ENCODE data around the gene KHDC4. TPM values are rescaled to one million over a fixed set of nuclear protein-coding genes. Genes with fewer than 3 reads are reported as not detected.

KHDC4 gene
- polyA plus RNA-seq, 4 donors = 36.0 to 80.9 (median 53.2) TPM

DNA sequence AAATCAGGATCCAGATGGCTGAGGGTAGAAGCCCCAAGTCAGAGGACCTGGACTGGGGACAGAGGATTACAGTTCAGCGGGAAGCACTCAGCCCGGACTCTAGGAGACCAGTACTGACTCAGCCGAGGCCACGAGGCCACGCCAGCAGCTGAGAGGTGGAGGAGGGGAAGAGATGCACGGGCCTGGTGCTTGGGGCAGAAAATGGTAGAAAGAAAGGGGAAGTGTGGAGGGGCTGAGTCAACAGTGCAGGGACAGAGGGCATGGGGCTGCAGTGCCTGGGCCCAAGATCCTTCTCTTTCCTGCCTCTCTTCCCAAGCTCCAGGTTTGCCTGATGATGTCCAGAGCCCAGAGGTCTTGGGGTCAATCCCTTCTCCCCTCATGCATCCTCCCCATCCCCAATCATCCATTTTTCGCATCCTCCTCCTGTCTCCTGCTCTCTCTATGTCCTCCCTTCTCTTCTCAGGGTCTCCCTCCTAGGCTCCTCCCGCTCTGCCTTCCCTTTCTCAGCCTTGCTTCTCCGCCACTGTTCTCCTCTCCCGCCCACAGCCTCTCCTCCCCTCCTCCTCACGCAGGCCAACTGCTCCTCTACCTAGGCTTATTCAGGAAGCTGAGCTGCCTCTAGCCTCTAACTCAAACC is 36.4 kb upstream of the KHDC4 start:
- DNase-seq (ENCODE audit: low read depth in 4 of 4, low spot score in 3 of 4) = no peak

DNA sequence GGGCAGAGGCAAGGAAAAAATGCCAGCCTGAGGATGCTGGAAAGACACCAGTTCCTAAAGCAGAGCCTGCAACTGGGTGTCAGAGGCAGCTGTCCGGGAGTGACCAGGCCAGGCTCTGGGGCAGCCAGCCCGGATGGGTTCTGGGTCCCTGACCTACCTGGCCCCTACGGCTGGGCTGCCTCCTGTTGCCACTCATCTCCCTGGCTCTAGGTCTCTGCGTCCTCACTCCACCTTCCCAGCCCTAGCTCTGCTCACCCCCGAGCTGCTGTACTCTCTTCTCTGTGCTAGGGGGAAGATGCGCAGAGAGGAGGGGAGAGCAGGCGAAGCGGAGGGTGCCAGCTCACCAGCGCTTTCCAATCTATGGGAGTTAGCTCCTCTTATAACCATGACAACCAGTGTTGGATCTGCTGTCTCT is 35.2 kb upstream of the KHDC4 start:
- DNase-seq (ENCODE audit: low read depth in 4 of 4, low spot score in 3 of 4) = no peak

GRCh38 chr1:155968670-155969069 is 34.5 kb upstream of the KHDC4 start:
- DNase-seq (ENCODE audit: low read depth in 4 of 4, low spot score in 3 of 4) = no peak

DNA sequence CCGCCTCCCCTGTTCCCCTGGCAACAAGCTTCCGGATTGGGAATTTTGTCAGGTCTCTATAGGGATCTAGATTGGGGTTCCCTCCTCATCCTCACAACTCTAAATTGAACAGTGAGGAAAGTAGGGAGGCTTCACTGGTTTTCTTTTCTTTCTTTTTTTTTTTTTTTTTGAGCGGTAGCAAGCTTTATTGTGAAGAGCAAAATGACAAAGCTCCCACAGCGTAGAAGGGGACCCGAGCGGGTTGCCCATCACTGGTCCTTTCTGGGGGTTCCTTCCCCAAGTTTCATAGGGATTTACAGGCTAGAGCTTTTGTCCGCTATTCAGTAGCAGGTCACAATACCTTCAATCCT is 33.8 kb upstream of the KHDC4 start:
- DNase-seq (ENCODE audit: low read depth in 4 of 4, low spot score in 3 of 4) = no peak

GRCh38 chr1:155967341-155968050 is 33.3 kb upstream of the KHDC4 start:
- no peak for DNase-seq (ENCODE audit: low read depth in 4 of 4, low spot score in 3 of 4)

GRCh38 chr1:155966750-155967149 is 32.5 kb upstream of the KHDC4 start:
- DNase-seq (ENCODE audit: low read depth in 4 of 4, low spot score in 3 of 4) = no peak

DNA sequence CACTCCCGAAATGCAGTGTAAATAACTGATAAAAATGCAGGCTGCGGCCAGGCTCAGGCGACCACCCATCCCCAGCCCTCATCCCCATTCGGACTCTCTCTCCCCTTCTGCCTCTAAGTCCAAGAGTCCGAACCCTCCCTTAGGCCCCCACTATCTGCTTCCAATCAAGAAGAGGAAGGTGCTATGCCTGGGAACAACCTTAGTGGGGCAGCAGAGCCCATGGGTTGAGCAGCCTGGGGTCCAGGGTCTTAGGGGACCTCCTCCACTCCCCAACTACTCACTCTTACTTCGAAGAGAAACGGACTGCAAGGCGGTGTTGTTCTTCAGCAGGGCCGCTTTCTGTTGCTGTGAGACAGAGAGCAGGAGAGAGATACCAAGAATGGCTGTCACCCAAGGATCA is 31.9 kb upstream of the KHDC4 start:
- no peak for DNase-seq (ENCODE audit: low read depth in 4 of 4, low spot score in 3 of 4)

DNA sequence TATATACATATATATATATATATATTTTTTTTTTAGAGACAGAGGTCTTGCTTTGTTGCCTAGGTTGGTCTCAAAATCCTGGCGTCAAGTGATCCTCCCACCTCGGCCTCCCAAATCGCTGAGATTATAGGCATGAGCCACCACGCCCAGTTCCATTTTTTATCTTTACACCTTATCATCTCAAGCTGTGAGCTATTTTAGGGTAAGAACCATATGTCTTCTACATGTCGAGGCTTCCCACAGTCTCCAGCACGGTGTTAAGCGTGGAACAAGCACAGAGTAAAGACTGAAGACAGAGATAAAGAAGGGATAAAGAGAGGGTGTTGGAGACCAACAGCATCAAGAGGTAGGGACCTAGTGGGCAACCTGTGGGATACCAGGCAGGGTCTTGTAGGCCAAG is 30.0 kb upstream of the KHDC4 start:
- DNase-seq (ENCODE audit: low read depth in 4 of 4, low spot score in 3 of 4) = no peak

DNA sequence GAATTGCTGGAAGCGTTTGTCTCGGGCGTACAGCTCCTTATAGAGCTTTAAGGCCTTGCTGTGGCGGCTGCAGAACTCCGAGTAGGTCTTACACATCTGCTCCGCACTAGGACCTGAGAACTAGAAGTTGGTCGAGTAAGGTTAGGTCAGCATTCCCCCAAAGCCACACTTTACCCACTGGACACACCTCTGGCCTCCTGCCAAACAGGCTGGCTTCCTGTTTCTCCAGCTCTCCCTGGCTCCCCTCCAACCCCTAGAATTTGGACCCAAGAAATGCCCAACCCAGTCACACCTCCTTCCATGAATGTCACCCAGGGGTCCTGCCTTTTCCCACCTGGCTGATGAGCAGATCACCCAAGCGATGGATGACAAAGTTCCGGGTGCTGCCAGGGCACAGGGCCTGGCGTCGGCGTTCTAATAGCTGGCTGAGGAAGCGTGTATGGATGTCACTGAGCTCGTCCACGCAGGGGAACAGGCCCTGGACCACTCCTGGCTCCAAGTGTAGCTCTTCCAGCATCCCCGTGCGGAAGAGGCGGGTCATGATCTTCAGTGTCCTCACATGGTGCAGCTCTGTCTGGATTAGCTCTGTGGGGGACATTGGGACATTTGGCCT is 28.5 kb upstream of the KHDC4 start:
- DNase-seq (ENCODE audit: low read depth in 4 of 4, low spot score in 3 of 4) = no peak

GRCh38 chr1:155961937-155962336 is 27.7 kb upstream of the KHDC4 start:
- no peak for DNase-seq (ENCODE audit: low read depth in 4 of 4, low spot score in 3 of 4)

- no peak for DNase-seq (ENCODE audit: low read depth in 4 of 4, low spot score in 3 of 4)
These were observed 26.0 kb upstream of the KHDC4 start for GRCh38 chr1:155960081-155960745.

GRCh38 chr1:155957411-155957915 is 23.2 kb upstream of the KHDC4 start:
- no peak for DNase-seq (ENCODE audit: low read depth in 4 of 4, low spot score in 3 of 4)

DNA sequence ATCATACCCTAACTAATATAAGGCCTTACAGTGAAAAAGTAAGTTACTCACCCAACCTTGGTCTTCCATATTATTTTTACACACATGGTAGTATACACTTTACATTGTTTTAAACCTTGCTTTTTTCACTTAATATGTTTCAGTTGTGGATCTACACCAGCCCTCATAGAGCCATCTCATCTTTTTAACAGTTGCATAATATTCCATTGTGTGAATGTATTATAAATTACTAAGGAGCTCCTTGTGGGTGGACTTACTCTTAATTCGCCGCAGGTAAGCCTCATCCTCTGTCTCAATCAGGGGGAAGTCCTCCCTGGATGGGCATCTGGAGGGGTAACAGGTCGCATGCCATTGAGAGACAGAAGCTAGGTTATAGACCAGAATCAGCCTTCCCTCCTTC is 20.4 kb upstream of the KHDC4 start:
- DNase-seq (ENCODE audit: low read depth in 4 of 4, low spot score in 3 of 4) = no peak

GRCh38 chr1:155952505-155952890 is 18.3 kb upstream of the KHDC4 start:
- DNase-seq (ENCODE audit: low read depth in 4 of 4, low spot score in 3 of 4) = no peak

- DNase-seq (ENCODE audit: low read depth in 4 of 4, low spot score in 3 of 4) = no peak
These were observed 17.7 kb upstream of the KHDC4 start for GRCh38 chr1:155951753-155952504.

- no peak for DNase-seq (ENCODE audit: low read depth in 4 of 4, low spot score in 3 of 4)
These were observed 16.6 kb upstream of the KHDC4 start for GRCh38 chr1:155950829-155951228.

DNA sequence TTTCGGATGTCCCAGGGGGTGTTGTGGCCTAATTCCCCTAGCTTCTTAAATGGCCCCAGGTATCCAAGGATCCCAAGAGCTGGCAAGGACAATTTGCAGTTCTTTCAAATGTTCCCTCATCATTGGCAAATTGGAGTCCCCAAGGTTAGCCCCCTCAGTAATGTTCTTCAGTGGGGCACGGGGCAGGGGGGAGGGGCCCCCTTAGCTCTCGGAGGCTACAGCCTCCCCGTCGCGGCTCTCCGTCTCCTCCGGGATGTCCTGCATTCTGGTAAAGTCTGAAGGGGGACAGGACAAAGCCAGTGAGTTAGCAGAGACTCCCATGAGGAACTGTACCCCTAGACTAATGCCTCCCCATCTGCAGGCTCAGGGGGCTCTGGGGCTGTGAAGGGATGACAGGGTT is 13.5 kb upstream of the KHDC4 start:
- no peak for DNase-seq (ENCODE audit: low read depth in 4 of 4, low spot score in 3 of 4)

DNA sequence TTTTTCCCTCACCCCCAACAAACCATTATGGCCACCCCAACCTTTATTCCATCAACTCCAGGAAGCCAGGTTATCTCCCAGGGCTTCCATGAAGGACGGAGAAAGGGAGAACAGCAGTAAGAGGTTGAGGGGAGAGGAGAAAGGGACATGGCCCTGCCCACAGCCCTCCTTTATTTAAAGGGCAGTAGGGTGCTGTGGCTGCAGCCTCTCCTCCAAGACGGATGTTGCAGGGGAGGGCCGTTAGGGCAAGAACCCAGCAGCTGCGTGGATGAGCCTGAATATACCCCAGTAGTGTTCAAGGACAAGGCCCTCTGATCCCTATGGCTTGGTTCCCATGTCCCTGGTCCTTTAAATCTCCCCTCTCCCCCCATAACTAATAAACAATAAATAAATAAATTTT is 13.1 kb upstream of the KHDC4 start:
- no peak for DNase-seq (ENCODE audit: low read depth in 4 of 4, low spot score in 3 of 4)

- DNase-seq (ENCODE audit: low read depth in 4 of 4, low spot score in 3 of 4) = no peak
These were observed 12.5 kb upstream of the KHDC4 start for GRCh38 chr1:155946633-155947219.

DNA sequence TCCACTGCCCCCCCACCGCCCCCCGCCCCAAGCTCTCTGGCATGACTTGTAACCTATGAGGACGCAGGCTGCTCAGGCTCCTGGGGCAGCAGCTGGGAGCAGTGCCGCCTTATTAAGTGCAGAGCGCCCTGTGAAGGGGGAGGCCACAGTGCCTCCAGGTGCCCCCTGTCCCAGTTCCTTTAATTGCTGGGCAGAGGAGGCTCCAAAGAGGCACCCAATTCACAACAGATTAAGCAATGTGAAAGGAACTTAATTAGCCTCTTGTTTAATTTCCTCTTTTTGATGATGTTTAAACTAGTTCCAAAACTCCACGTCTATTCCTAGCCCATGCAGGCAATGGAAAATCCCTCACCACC is 10.2 kb upstream of the KHDC4 start:
- DNase-seq (ENCODE audit: low read depth in 4 of 4, low spot score in 3 of 4) = no peak
